Gastroesophageal sphincter (tissue), 4 donors: ENCODE results near the gene SLC22A25. TPM values are rescaled to one million over a fixed set of nuclear protein-coding genes. Genes with fewer than 3 reads are reported as not detected.

ENCODE experiments used
- ATAC-seq: fragments of 150-250 bp; one replicate; pipeline ENCODE4 v1.9.1; 2016; ENCODE audit warnings: mild to moderate bottlenecking, moderate library complexity
- H3K27ac ChIP-seq, 4 donors: fragments of 200-600 bp; sonication (generic) in 3 of 4; 1 replicate in 3 of 4; 2 replicates in 1 of 4; pipeline ENCODE4 v1.5.1; 2016 to 2019
- H3K27me3 ChIP-seq: fragments of 200-600 bp; sonication (generic); one replicate; pipeline ENCODE4 v1.5.1; 2019
- H3K36me3 ChIP-seq, 2 donors: fragments of 200-600 bp; sonication (generic); one replicate each; pipeline ENCODE4 v1.5.1; 2019; ENCODE audit warnings: control low read depth in 1 of 2
- H3K4me1 ChIP-seq, 3 donors: fragments of 200-600 bp; sonication (generic); 1 replicate in 2 of 3; 2 replicates in 1 of 3; pipeline ENCODE4 v1.5.1; 2016 to 2019; ENCODE audit warnings: control low read depth in 2 of 3
- H3K4me3 ChIP-seq, 2 donors: fragments of 200-600 bp; sonication (generic); one replicate each; pipeline ENCODE4 v1.5.1; 2019; ENCODE audit warnings: mild to moderate bottlenecking in 1 of 2, moderate library complexity in 1 of 2
- H3K9me3 ChIP-seq, 3 donors: fragments of 200-600 bp; sonication (generic); one replicate each; pipeline ENCODE4 v1.5.1; 2017 to 2019; ENCODE audit warnings: control low read depth in 2 of 3
- CTCF ChIP-seq, 4 experiments: fragments of 200-600 bp in 2 of 4; fragments of 450-650 bp in 2 of 4; sonication (generic) in 1 of 4; IDR thresholded peaks; one replicate each; pipeline ENCODE4 v1.5.1; 2017 to 2019; ENCODE audit warnings: antibody characterized with exemption in 4 of 4, mild to moderate bottlenecking in 2 of 4, moderate library complexity in 2 of 4
- EP300 ChIP-seq: sonication (generic); formaldehyde crosslinking; IDR thresholded peaks from one replicate; pipeline ENCODE4 v1.6.1; 2017; ENCODE audit warnings: antibody characterized with exemption, mild to moderate bottlenecking
- POLR2A ChIP-seq, 2 donors: fragments of 450-650 bp; IDR thresholded peaks; one replicate each; pipeline ENCODE4 v1.6.1; 2017; ENCODE audit warnings: antibody characterized with exemption in 2 of 2, mild to moderate bottlenecking in 2 of 2, moderate library complexity in 1 of 2
- POLR2AphosphoS5 ChIP-seq: sonication (generic); formaldehyde crosslinking; IDR thresholded peaks from one replicate; pipeline ENCODE4 v1.6.1; 2017; ENCODE audit warnings: antibody characterized with exemption
- WGBS, 2 donors: methylation state at CpG; one replicate each; pipeline ENCODE4 v1.1.5; 2018; ENCODE audit warnings: low coverage in 1 of 2; 5-methylcytosine and 5-hydroxymethylcytosine counted together
- total RNA-seq, 4 donors: library from RNA; depleted of rRNA; stranded (reverse); fragments of >200 nt; gene quantifications; one replicate each; pipeline ENCODE4 v1.1.0, GENCODE V29; 2016

SLC22A25 gene
- total RNA-seq, 4 donors from 2014 or later, result not detected

- 29% methylated on average over 1 of the region's 1 CpG; no CpG with 5 or more reads in 1 of the 2 donors for WGBS, 2 donors
- no peak for ATAC-seq
- no peak for TF ChIP-seq CTCF (IDR thresholded peaks at IDR 0.05)
- no peak for TF ChIP-seq POLR2AphosphoS5
- TF ChIP-seq POLR2A (IDR thresholded peaks at IDR 0.05), result no peak
- H3K27ac ChIP-seq, result no peak overlapping the region
- H3K4me1 ChIP-seq, result no peaks in the 10 kb centered on the region
- H3K9me3 ChIP-seq, result no peaks in the 10 kb centered on the region
- peaks cover 1% of the 10 kb centered on the region for H3K27me3 ChIP-seq
- no peaks in the 10 kb centered on the region for H3K36me3 ChIP-seq
- no peak overlapping the region for H3K4me3 ChIP-seq
Observed at GRCh38 chr11:63277345-63277943, 34.0 kb upstream of the SLC22A25 start.

- Histone ChIP-seq H3K27me3 (no peaks in the 10 kb centered on the region), H3K4me3 (no peak overlapping the region), H3K27ac (no peak overlapping the region), H3K36me3 (no peaks in the 10 kb centered on the region), H3K4me1 (no peaks in the 10 kb centered on the region), H3K9me3 (no peaks in the 10 kb centered on the region)
- no peak for ATAC-seq
- WGBS, 2 donors, result 86 to 100% methylated on average over 1 of the region's 1 CpG
- TF ChIP-seq EP300 (no peak), POLR2AphosphoS5 (no peak), POLR2A (IDR thresholded peaks at IDR 0.05) (no peak)
Observed at GRCh38 chr11:63274776-63275175, 31.4 kb upstream of the SLC22A25 start.

- H3K27me3 ChIP-seq, result no peaks in the 10 kb centered on the region
- 92 to 95% methylated on average over 2 to 3 of the region's 3 CpGs for WGBS, 2 donors
- no peak overlapping the region for H3K4me3 ChIP-seq
- TF ChIP-seq EP300 (no peak), CTCF (IDR thresholded peaks at IDR 0.05) (no peak), POLR2A (IDR thresholded peaks at IDR 0.05) (no peak), POLR2AphosphoS5 (no peak)
- no peaks in the 10 kb centered on the region for H3K36me3 ChIP-seq
- no peaks in the 10 kb centered on the region for H3K4me1 ChIP-seq
- H3K27ac ChIP-seq, result no peak overlapping the region
- ATAC-seq, result no peak
- no peaks in the 10 kb centered on the region for H3K9me3 ChIP-seq
Observed at GRCh38 chr11:63273685-63274084, 30.3 kb upstream of the SLC22A25 start.

- H3K9me3 ChIP-seq, result no peaks in the 10 kb centered on the region
- no peaks in the 10 kb centered on the region for H3K4me1 ChIP-seq
- WGBS, 2 donors, result 28 to 43% methylated on average over 3 of the region's 3 CpGs
- ATAC-seq, result no peak
- H3K27me3 ChIP-seq, result peaks cover 11% of the 10 kb centered on the region
- H3K27ac ChIP-seq, result no peak overlapping the region
- H3K4me3 ChIP-seq, result no peak overlapping the region
- TF ChIP-seq POLR2AphosphoS5 (no peak), EP300 (no peak), CTCF (IDR thresholded peaks at IDR 0.05) (no peak), POLR2A (IDR thresholded peaks at IDR 0.05) (no peak)
- no peaks in the 10 kb centered on the region for H3K36me3 ChIP-seq
Observed at GRCh38 chr11:63262547-63262946, 19.1 kb upstream of the SLC22A25 start.

- H3K4me3 ChIP-seq, result no peak overlapping the region
- WGBS, 2 donors, result 72% methylated on average over 2 of the region's 2 CpGs; no CpG with 5 or more reads in 1 of the 2 donors
- no peaks in the 10 kb centered on the region for H3K9me3 ChIP-seq
- ATAC-seq, result no peak
- no peak overlapping the region for H3K27ac ChIP-seq
- no peaks in the 10 kb centered on the region for H3K36me3 ChIP-seq
- H3K27me3 ChIP-seq, result peaks cover 6% of the 10 kb centered on the region
- no peak for TF ChIP-seq POLR2A (IDR thresholded peaks at IDR 0.05)
- TF ChIP-seq POLR2AphosphoS5, result no peak
- no peak for TF ChIP-seq EP300
- TF ChIP-seq CTCF (IDR thresholded peaks at IDR 0.05), result no peak
- H3K4me1 ChIP-seq, result no peaks in the 10 kb centered on the region
Observed at GRCh38 chr11:63251312-63251711, 7.9 kb upstream of the SLC22A25 start.
